Activated naive CD4-positive, alpha-beta T cell (primary cell): Measurements from ENCODE around the gene CTNNAL1.
"Not testable (repeated sequence)": the region's sequence is repeated elsewhere in the genome, so short reads cannot be mapped to it uniquely, and the experiment has no call there.

Source experiments
- DNase-seq, 4 experiments: peaks; one replicate each; lab custom pipeline; 2025; lab: John Stamatoyannopoulos, UW

The CTNNAL1 gene, protein sequence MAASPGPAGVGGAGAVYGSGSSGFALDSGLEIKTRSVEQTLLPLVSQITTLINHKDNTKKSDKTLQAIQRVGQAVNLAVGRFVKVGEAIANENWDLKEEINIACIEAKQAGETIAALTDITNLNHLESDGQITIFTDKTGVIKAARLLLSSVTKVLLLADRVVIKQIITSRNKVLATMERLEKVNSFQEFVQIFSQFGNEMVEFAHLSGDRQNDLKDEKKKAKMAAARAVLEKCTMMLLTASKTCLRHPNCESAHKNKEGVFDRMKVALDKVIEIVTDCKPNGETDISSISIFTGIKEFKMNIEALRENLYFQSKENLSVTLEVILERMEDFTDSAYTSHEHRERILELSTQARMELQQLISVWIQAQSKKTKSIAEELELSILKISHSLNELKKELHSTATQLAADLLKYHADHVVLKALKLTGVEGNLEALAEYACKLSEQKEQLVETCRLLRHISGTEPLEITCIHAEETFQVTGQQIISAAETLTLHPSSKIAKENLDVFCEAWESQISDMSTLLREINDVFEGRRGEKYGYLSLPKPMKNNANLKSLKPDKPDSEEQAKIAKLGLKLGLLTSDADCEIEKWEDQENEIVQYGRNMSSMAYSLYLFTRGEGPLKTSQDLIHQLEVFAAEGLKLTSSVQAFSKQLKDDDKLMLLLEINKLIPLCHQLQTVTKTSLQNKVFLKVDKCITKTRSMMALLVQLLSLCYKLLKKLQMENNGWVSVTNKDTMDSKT

DNA sequence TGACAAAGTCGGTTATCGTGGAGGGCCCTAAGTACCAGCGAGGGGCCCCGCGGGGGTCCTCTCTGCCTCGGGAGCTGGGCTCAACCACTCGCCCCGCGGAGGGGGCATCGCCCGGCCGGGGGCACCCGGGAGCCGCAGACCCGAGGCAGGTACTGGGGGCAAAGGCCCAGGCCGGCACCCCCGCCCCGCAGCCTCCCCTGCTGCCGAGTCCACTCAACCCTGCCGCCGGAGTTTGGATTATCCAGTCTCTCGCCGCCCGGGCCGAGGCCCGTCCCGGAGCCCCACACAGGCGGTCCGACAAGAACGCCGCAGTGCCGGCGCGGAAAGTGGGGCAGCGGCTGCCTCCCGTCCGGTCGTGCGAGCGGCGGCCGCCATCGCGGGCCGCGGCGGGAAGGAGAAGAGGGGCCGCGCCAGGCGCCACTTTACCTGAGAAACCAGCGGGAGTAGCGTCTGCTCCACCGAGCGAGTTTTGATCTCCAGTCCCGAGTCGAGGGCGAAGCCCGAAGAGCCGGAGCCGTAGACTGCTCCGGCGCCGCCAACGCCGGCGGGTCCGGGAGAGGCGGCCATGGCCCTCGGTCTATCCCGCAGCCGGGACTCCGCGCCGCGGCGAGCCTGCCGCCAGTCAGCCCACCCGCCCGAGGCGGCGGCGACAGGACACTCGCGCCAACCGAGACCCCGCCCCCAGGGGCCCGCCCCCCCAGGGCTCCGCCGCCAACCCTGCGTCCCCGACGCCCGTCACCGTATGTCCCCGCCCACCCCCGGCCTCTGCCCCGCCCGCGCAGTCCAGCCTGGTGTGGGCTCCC, at the start of gene CTNNAL1:
TSS of gene CTNNAL1 (minus strand) at position 624 of the 803 bp plus-strand sequence. CDS start at position 567, 57 bp downstream.
- peak; percentile 23 to 83 (median 54) for DNase-seq

DNA sequence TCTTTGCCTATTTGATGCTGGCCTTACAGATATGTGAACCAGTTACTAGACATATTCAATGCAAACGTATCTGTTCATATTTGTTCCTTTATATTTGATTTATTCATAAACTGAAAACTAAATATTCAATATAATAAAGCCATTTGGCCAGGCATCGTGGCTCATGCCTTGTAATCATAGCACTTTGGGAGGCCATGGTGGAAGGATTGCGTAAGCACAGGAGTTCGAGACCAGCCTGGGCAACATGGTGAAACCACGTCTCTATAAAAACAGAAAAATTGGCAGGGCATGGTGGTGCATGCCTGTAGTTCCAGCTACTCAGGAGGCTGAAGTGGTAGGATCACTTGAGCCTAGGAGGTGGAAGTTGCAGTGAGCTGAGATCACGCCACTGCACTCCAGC, 49.2 kb upstream of the CTNNAL1 start:
- DNase-seq: no peak

DNA sequence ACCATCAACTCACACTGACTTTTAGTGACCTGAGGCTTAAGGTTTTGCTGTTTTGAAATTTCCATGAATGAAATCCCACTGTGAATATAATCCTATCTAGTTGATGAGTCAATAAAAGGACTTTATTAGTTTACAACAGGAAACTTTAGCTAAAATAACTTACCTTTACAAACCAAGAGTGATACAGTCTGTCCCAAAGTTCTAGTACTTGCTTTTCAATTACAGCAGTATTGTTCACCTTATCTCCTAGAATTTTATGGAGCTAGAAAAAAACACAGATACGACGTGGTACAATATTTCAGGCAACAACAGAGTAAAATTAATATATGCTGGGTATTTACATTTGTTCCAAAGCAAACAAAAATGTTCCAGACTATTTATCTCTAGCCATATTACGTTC, 46.9 kb upstream of the CTNNAL1 start:
- no peak for DNase-seq

DNA sequence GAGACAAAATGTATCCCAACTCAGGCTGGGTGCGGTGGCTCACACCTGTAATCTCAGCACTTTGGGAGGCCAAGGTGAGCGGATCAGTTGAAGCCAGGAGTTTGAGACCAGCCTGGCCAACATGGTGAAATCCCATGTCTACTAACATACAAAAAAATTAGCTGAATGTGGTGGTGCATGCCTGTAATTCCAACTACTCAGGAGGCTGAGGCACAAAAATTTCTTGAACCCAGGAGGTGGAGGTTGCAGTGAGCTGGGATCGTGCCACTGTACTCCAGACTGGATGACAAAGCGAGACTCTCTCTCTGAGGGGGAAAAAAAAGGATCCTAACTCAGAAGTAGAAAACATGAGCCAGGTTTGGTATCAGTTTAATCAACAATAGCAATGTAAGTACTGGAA, 39.8 kb upstream of the CTNNAL1 start:
- not testable (repeated sequence) for DNase-seq

DNA sequence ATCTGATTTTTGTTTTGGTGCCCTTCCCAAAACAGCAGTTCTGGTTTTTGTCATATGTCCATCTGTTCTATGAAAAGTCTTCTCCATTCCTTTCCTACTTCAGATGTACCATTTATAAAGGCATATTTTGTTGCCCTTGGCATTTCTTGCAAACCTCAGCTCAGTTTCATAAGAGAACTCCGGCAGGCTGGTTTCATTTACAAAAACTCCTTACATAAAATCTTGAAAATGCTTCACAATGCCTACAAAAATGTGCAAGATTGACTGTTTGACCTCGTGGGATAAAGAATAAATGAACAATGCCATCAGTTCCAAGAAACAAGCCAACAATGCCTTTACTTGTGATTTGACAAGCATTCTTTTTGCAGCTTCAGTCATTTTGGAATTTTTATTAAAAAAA, 39.1 kb upstream of the CTNNAL1 start:
- no peak for DNase-seq

DNA sequence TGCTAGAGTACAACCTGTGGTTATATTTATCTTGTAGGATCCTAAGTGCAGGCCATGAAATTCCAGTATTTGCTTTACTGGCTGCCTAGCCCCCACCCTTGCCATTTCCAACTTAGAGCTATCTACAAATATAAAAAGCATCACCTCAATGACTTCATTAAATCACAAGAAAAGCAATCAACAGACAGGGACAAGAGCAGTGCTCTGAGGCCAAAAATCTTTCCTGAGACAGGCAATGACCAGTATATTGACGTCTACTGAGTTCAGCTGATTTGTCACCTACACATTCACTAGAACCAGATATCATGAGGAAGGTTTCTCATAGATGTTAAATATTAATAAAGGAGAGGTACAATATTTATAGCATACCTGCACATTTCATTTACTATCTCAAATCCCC, 38.4 kb upstream of the CTNNAL1 start:
- DNase-seq: no peak

DNA sequence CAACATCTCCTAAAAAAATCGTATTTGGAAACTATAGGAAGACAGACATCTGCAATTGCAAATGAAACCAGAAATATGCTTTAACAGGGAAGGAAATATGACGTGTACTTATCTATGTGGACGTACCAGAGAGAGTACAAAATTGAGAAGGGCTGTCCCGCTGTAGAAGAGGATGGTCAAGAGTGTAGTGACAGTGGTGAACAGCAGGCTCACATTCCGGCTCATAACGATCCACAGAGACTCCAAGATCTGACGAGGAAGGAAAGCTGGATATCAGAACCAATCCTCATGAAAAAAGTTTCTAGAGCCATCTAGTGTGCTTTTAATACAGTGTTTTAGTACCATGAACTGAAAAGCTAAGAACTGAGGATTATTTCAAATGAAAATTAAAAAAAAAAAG, 37.1 kb upstream of the CTNNAL1 start:
- no peak for DNase-seq

DNA sequence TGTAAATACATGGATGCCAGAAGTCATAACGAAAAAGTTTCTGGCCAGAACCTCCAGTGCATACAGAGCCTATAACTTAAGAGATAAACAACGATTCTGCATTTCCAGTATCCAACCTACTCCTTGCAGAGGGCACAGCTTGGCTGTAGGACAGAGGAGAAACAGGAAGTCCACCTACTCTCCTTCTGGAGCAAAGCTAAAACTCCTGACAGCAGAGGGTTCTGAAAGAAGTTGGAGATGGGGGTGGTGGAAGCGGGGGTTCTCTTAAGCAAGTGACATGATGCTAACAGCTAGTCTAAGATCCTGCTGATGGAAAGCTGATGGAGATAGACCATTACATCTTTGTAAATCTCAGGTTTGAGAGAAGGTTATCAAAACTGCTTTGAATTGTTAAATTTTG, 35.5 kb upstream of the CTNNAL1 start:
- no peak for DNase-seq

DNA sequence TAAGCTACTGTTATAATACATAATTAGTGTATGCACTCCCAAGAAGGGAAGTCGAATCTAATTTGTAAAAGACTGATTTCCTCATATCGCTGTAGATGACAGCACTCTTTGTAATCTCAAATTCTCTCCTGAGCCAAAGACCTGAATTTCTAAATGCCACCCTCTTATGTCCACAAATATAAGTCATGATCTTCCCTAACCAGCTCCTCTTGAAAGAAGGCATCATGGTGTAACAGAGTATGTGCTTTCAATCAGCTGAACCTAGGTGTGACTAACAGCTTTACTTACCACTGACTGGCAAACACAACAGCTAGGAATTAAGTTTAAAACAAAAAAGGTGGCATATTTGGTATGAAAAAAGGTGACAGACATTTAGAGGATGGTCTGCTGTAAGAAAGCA, 34.0 kb upstream of the CTNNAL1 start:
- DNase-seq: no peak

DNA sequence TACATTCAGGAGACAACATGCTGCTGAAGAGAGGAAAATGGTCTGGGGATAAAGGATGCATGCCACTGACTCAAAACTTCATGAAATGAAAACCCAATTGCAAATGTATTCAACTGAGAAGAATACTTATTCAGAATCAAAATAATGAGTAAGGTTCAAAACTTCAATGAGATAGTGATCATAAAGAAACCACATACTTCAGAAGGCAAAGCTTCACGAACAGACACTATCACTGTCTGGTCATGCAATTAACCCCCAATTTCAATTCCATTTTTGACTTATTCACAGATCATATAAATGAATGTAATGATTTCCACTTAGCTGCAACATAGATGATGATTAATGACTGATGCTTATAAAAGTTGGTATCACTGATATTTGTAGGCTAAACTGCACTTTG, 33.0 kb upstream of the CTNNAL1 start:
- no peak for DNase-seq

DNA sequence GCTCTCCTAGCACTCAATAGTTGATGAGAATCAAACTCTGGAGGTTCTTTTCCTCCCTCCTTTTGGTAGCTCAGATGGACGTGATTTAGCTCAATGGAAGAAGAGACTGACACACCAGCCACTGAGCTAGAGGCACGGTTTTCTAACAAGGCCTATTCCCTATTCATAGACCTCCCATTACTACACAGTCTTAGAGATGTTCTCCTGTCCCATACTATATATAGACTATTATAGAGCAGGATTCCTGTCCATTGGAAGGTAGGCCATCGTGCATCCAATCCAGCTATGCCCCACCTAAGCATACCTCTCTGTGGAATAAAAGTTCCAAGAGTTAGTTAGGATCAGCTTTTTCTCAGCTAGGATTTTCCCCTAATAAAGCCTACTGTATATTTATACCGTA, 30.3 kb upstream of the CTNNAL1 start:
- DNase-seq: no peak

DNA sequence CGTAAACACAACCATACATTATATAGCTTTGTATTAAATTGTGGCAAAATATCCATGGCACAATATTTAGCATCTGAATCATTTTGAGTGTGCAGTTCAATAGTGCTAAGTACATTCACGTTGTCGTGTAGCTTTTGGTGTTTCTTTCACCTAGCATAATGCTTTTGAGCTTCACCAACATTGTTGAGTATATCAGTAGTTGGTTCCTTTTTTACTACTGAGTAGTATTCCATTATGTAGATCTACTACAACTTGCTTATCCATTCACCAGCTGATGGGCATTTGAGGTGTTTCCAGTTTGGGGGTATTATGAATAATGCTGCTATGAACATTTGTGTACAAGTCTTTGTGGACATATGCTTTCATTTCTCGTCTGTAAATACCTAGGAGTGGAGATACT, 27.3 kb upstream of the CTNNAL1 start:
- DNase-seq: no peak

DNA sequence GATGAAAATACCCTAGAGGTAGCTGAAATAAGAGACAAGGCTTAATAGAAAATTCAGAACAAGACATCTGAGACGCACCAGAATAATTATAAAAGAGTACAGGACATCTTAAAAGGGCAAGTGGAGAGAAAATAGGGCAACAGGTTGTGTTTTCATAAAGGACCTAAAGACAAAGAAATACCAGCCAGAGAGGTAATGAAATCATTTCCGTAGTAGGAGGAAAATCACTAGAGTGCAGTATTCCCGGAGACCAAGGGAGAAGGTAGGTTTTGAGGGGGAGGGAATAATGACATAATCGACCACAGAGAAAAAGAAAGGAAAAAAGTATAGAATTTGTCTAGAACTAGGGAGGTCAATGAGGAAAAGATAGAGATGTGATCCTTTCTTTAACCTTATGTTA, 26.2 kb upstream of the CTNNAL1 start:
- no peak for DNase-seq

DNA sequence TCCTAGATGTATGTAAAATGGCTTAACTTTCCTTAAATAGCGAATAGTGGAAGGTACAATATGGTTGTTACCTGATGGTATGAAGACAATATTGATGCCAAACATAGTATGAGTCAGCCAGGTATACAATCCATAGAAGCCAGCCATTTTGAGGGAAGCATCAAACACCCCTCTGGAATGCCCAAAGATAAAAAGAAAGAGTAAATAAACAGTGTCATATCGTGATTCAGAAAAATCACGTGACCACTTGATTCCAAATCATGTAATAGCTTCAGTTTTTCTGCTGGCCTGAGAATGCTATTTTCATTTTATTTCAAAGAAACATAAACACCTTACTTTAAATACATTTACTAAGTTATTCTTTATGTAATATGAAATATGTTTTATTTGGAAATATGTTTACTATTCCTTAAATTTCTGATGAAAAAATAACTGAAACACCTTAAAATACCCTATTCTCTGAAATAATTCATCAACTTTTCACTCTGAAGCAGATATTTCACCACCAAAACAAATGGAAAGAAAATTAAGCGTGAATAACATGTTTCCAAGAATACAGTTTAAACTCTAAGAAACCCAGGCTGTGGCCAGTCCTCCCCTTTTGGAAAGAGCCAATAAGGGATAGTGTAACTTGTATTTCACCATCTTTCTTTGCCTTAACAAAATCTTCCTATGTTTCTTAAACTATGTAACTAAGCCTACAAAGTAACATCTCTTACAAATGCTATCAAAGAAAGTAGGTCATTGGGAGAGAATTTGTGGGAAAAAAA, 24.8 kb upstream of the CTNNAL1 start:
- no peak for DNase-seq

DNA sequence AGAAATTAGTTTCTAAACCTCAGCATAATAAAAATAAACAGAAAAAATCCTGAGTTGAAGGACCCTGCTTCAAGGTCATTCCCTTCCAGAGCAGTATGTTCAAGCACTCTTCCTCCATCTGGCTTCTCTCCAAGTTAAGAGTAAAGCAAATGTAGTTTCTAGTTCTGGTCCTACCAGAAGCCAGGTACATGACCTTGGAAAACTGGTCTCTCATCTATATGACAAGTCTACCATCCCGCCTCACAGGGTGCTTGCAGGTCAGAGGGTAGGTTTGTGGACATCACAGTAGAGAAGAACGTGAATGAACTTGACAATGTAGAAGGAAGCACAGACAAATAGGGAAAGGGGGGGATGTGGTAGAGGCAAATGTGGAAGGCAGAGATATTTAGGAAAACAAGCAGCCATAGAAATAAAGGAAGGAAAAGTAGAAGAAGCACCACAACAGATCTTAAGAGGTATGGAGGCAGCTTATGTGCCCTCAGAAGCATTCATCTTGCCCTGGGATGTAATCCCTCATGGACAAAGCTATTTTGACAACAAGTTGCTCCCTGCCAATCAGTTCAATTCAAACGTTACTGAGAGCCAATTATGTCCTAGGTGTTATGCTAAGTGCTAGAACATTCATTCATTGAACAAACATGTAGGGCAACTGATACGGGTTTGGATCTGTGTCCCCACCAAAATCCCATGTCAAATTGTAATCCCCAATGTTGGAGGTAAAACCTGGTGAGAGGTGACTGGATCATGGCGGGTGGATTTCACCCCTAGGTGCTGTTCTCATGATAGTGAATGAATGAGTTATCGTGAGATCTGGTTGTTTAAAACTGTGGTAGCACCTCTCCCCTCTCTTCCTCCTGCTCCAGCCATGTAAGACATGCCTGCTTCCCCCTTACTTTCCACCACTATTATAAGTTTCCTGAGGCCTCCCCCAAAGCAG, 23.7 kb upstream of the CTNNAL1 start:
- no peak for DNase-seq

DNA sequence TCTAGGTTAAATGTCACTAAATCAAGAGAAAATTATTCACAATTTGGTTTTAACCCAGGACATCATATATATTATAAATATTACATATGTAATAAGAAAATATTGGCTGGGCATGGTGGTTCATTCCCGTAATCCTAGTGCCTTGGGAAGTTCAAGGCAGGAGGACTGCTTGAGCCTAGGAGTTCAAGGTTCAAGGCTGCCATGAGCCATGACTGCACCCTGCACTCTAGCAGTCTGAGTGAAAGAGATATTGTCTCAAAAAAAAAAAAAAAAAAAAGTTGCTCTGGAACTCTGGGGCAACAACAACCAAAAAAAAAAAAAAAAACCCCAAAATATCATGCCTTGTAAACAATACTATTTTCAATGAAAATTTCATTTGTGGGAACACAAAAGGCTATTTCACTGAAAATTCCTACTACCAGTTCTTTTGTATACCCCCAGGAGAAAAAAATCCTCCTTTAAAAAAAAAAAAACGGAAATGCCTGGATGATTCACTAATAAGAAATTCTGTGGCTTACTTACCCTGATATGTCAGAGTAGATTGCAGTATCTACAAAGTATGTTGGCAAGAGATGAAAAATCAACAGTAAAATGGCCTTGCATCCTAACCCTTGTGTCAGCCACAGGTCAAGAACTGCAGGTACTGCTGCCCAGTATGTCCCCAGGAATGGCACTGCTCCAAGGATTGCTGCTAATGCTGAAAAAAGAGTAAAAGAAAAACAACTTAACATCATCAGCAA, 22.6 kb upstream of the CTNNAL1 start:
- no peak for DNase-seq

DNA sequence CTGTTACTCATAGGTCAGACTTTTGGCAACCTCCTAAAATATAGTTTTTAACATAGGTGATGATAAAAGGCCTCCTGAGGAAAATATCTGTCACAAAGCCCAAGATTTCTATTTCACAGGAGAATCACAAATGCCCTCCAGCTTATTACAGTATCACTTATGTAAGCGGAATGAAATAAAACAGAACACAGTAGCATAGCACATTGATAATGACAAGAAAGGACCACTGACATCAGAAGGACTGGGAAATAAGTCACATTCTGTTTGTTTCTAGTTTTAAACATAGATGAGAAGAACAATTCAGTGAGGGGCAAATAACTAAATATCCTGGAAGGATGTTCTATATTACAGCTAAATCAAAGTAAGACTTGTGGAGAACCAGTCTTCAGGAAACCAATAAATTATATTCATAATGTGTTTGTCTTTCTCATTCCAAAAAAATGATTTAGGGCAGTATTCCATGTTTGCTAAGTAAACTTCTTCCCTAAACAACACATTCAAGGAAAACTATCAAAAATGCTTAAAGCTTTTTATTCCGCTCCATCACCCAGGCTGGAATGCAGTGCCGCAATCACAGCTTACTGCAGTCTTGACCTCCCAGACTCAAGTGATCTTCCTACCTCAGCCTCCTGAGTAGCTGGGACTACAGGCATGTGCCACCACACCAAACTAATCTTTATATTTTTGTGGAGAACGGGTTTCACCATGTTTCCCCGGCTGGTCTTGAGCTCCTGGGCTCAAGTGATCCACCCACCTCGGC, 20.8 kb upstream of the CTNNAL1 start:
- DNase-seq: no peak

DNA sequence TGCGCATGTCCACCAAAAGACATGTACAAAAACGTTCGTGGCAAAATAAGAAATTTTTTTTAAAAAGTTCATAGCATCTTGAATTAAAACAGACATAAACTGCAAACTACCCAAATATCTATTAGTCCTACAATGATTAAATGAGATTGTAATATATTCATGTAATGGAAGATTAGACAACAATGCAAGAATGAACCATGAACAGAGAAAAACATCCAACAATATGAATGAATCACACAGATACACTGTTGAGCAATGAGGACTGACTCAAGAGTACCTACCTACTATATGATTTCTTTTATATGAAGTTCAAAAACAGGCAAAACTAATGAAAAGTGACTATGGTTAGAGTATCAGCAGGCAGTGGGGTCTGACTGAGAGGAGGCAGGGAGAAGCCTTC, 17.9 kb upstream of the CTNNAL1 start:
- no peak for DNase-seq

DNA sequence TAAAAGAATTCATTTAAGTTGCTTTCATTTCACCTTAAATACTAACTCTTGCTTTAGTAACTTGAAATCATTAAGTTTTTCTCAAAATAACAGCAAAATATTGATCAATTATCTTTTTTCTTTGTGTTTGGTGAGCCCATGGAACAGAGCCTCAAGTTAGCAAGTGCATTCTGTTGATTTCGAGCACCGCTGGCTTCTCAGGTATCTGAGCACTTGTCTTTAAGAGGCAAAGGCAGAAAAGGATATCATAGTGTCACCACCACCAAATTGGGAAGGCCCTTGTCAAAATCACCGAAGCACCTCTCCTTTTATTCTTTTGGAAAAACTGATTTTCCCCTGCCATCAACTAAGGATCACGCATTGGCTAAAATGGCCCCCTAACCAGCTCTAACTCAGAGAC, 17.1 kb upstream of the CTNNAL1 start:
- no peak for DNase-seq
